ENCODE measurements around the gene RPA1. TPM values are rescaled to one million over a fixed set of nuclear protein-coding genes. Genes with fewer than 3 reads are reported as not detected.
"Not testable (repeated sequence)": the region's sequence is repeated elsewhere in the genome, so short reads cannot be mapped to it uniquely, and the experiment has no call there.

RPA1 gene
- total RNA-seq, 1 experiment from 2014 or later, result 24.6 TPM

- H3K36me3 ChIP-seq (replicated peaks; ENCODE audit: control insufficient read depth, insufficient read depth, low read length), result peaks cover 8% of the 10 kb centered on the region
- no peak for DNase-seq
- no peak overlapping the region for H3K4me3 ChIP-seq (ENCODE audit: insufficient read depth, low read depth, low read length)
- no peaks in the 10 kb centered on the region for H3K27me3 ChIP-seq (ENCODE audit: control insufficient read depth, insufficient read depth, low read length)
Measured at GRCh38 chr17:1852327-1852726, 22.5 kb downstream of the RPA1 start.

- no peaks in the 10 kb centered on the region for H3K27me3 ChIP-seq (ENCODE audit: control insufficient read depth, insufficient read depth, low read length)
- peaks cover 10% of the 10 kb centered on the region for H3K36me3 ChIP-seq (replicated peaks; ENCODE audit: control insufficient read depth, insufficient read depth, low read length)
- no peak overlapping the region for H3K4me3 ChIP-seq (ENCODE audit: insufficient read depth, low read depth, low read length)
- no peak for DNase-seq
Measured at GRCh38 chr17:1853698-1854097, 23.9 kb downstream of the RPA1 start.

GRCh38 chr17:1856462-1856861 lies 26.7 kb downstream of the RPA1 start:
- H3K36me3 ChIP-seq (replicated peaks; ENCODE audit: control insufficient read depth, insufficient read depth, low read length); H3K4me3 ChIP-seq (ENCODE audit: insufficient read depth, low read depth, low read length); DNase-seq; H3K27me3 ChIP-seq (ENCODE audit: control insufficient read depth, insufficient read depth, low read length): not testable (repeated sequence)

- Histone ChIP-seq H3K4me3 (ENCODE audit: insufficient read depth, low read depth, low read length) (no peak overlapping the region), H3K27me3 (ENCODE audit: control insufficient read depth, insufficient read depth, low read length) (no peaks in the 10 kb centered on the region), H3K36me3 (replicated peaks; ENCODE audit: control insufficient read depth, insufficient read depth, low read length) (peaks cover 1% of the 10 kb centered on the region)
- DNase-seq, result no peak
Measured at GRCh38 chr17:1860978-1861377, 31.2 kb downstream of the RPA1 start.

GRCh38 chr17:1861391-1862010 lies 31.7 kb downstream of the RPA1 start:
- peaks cover 1% of the 10 kb centered on the region for H3K36me3 ChIP-seq (replicated peaks; ENCODE audit: control insufficient read depth, insufficient read depth, low read length)
- DNase-seq, result no peak
- H3K4me3 ChIP-seq (ENCODE audit: insufficient read depth, low read depth, low read length), result no peak overlapping the region
- H3K27me3 ChIP-seq (ENCODE audit: control insufficient read depth, insufficient read depth, low read length), result no peaks in the 10 kb centered on the region

- DNase-seq, result peak; percentile 78
- Histone ChIP-seq H3K36me3 (replicated peaks; ENCODE audit: control insufficient read depth, insufficient read depth, low read length) (no peaks in the 10 kb centered on the region; the same call in none of the 2 replicates), H3K4me3 (ENCODE audit: insufficient read depth, low read depth, low read length) (no peak overlapping the region), H3K27me3 (ENCODE audit: control insufficient read depth, insufficient read depth, low read length) (no peaks in the 10 kb centered on the region)
Measured at GRCh38 chr17:1865252-1866037, 35.6 kb downstream of the RPA1 start.

GRCh38 chr17:1867307-1867706 lies 37.5 kb downstream of the RPA1 start:
- H3K27me3 ChIP-seq (ENCODE audit: control insufficient read depth, insufficient read depth, low read length), result no peaks in the 10 kb centered on the region
- H3K36me3 ChIP-seq (replicated peaks; ENCODE audit: control insufficient read depth, insufficient read depth, low read length), result no peaks in the 10 kb centered on the region; the same call in none of the 2 replicates
- no peak overlapping the region for H3K4me3 ChIP-seq (ENCODE audit: insufficient read depth, low read depth, low read length)
- DNase-seq, result no peak

GRCh38 chr17:1868090-1868489 lies 38.3 kb downstream of the RPA1 start:
- Histone ChIP-seq H3K27me3 (ENCODE audit: control insufficient read depth, insufficient read depth, low read length) (no peaks in the 10 kb centered on the region), H3K36me3 (replicated peaks; ENCODE audit: control insufficient read depth, insufficient read depth, low read length) (no peaks in the 10 kb centered on the region; the same call in none of the 2 replicates)
- DNase-seq, result no peak

GRCh38 chr17:1870592-1870991 lies 40.8 kb downstream of the RPA1 start:
- H3K4me3 ChIP-seq (ENCODE audit: insufficient read depth, low read depth, low read length), result no peak overlapping the region
- peaks cover 2% of the 10 kb centered on the region for H3K36me3 ChIP-seq (replicated peaks; ENCODE audit: control insufficient read depth, insufficient read depth, low read length)
- no peaks in the 10 kb centered on the region for H3K27me3 ChIP-seq (ENCODE audit: control insufficient read depth, insufficient read depth, low read length)
- DNase-seq, result no peak

More at GRCh38 chr17:1868090-1868489, 38.3 kb downstream of the RPA1 start:
- no peak overlapping the region for H3K4me3 ChIP-seq (ENCODE audit: insufficient read depth, low read depth, low read length)

- no peak overlapping the region for H3K4me3 ChIP-seq (ENCODE audit: insufficient read depth, low read depth, low read length)
- no peak for DNase-seq
- peaks cover 2% of the 10 kb centered on the region for H3K36me3 ChIP-seq (replicated peaks; ENCODE audit: control insufficient read depth, insufficient read depth, low read length)
- H3K27me3 ChIP-seq (ENCODE audit: control insufficient read depth, insufficient read depth, low read length), result no peaks in the 10 kb centered on the region
Measured at GRCh38 chr17:1871756-1872155, 42.0 kb downstream of the RPA1 start.

- H3K27me3 ChIP-seq (ENCODE audit: control insufficient read depth, insufficient read depth, low read length), result no peaks in the 10 kb centered on the region
- peaks cover 5% of the 10 kb centered on the region for H3K36me3 ChIP-seq (replicated peaks; ENCODE audit: control insufficient read depth, insufficient read depth, low read length)
- DNase-seq, result no peak
- H3K4me3 ChIP-seq (ENCODE audit: insufficient read depth, low read depth, low read length), result no peak overlapping the region
Measured at GRCh38 chr17:1872254-1872653, 42.4 kb downstream of the RPA1 start.

- no peak for DNase-seq
- peaks cover 6% of the 10 kb centered on the region for H3K36me3 ChIP-seq (replicated peaks; ENCODE audit: control insufficient read depth, insufficient read depth, low read length)
- no peaks in the 10 kb centered on the region for H3K27me3 ChIP-seq (ENCODE audit: control insufficient read depth, insufficient read depth, low read length)
- no peak overlapping the region for H3K4me3 ChIP-seq (ENCODE audit: insufficient read depth, low read depth, low read length)
Measured at GRCh38 chr17:1872976-1873375, 43.2 kb downstream of the RPA1 start.

GRCh38 chr17:1873418-1873817 lies 43.6 kb downstream of the RPA1 start:
- no peak for DNase-seq
- Histone ChIP-seq H3K27me3 (ENCODE audit: control insufficient read depth, insufficient read depth, low read length) (no peaks in the 10 kb centered on the region), H3K4me3 (ENCODE audit: insufficient read depth, low read depth, low read length) (no peak overlapping the region), H3K36me3 (replicated peaks; ENCODE audit: control insufficient read depth, insufficient read depth, low read length) (peaks cover 8% of the 10 kb centered on the region)

GRCh38 chr17:1875597-1875996 lies 45.8 kb downstream of the RPA1 start:
- DNase-seq, result no peak
- H3K27me3 ChIP-seq (ENCODE audit: control insufficient read depth, insufficient read depth, low read length), result no peaks in the 10 kb centered on the region
- peaks cover 21% of the 10 kb centered on the region for H3K36me3 ChIP-seq (replicated peaks; ENCODE audit: control insufficient read depth, insufficient read depth, low read length)
- no peak overlapping the region for H3K4me3 ChIP-seq (ENCODE audit: insufficient read depth, low read depth, low read length)

GRCh38 chr17:1878419-1879121 lies 48.8 kb downstream of the RPA1 start:
- H3K36me3 ChIP-seq (replicated peaks; ENCODE audit: control insufficient read depth, insufficient read depth, low read length), result peaks cover 26% of the 10 kb centered on the region
- no peak for DNase-seq
- H3K4me3 ChIP-seq (ENCODE audit: insufficient read depth, low read depth, low read length), result no peak overlapping the region
- H3K27me3 ChIP-seq (ENCODE audit: control insufficient read depth, insufficient read depth, low read length), result no peaks in the 10 kb centered on the region
